ENCODE data around the gene FYN. TPM values are rescaled to one million over a fixed set of nuclear protein-coding genes. Genes with fewer than 3 reads are reported as not detected.

Gene FYN
- total and polyA plus RNA-seq, 9 of the 15 experiments (the other 6 are each of a cell fraction or from before 2014, with no cell fraction given) = 2.9 to 22.1 (median 11.4) TPM

- no peaks in the 10 kb centered on the region for H3K9me1 ChIP-seq (ENCODE audit: control insufficient read depth, insufficient read depth, low read length)
- WGBS (ENCODE audit: insufficient coverage, low coverage, missing lambda C conversion rate) = 8% methylated on average over 1 of the region's 1 CpG
- CTCF ChIA-PET (ENCODE audit: low intra/inter-chr PET ratio) = no interaction called here
- no peaks in the 10 kb centered on the region for H3K4me1 ChIP-seq (replicated peaks in 1 of 2; ENCODE audit: control insufficient read depth in 2 of 2, insufficient read depth in 2 of 2, low read length in 2 of 2)
- no peaks in the 10 kb centered on the region for H3K79me2 ChIP-seq (ENCODE audit: control insufficient read depth, insufficient read depth, low read length)
- H3K4me3 ChIP-seq = no peak overlapping the region
- H3K36me3 ChIP-seq (ENCODE audit: control insufficient read depth, insufficient read depth, low read length) = no peaks in the 10 kb centered on the region
- in situ Hi-C loops (cut with MboI) (no loop called here), intact Hi-C loops (cut with micrococcal nuclease) (no loop called here)
- no peak overlapping the region for H3K4me2 ChIP-seq (ENCODE audit: insufficient read depth, low read length)
- H3K27me3 ChIP-seq (ENCODE audit: control insufficient read depth in 2 of 2, insufficient read depth in 2 of 2, low read length in 2 of 2) = peaks cover 0 to 19% of the 10 kb centered on the region in 2 experiments; a peak in 2 of 5 replicates
- H3K27ac ChIP-seq (ENCODE audit: extremely low read depth, low read depth, low read length) = no peak overlapping the region
- H4K20me1 ChIP-seq (replicated peaks; ENCODE audit: control insufficient read depth, insufficient read depth, low read length) = no peaks in the 10 kb centered on the region
- H3K9ac ChIP-seq (ENCODE audit: insufficient read depth in 1 of 2, low read depth in 2 of 2, low read length in 2 of 2) = no peak overlapping the region
- no peak for DNase-seq (ENCODE audit: extremely low read depth in 1 of 4, low spot score in 3 of 4)
- TF ChIP-seq HNRNPUL1 (IDR thresholded peaks at IDR 0.05; ENCODE audit: low read length) = no peak
- no peaks in the 10 kb centered on the region for H3K9me3 ChIP-seq (replicated peaks; ENCODE audit: control insufficient read depth, insufficient read depth, low read depth, low read length)
- no peak overlapping the region for H2AFZ ChIP-seq (ENCODE audit: low read depth, low read length)
- no peak for FAIRE-seq
- no TSS peak for BruUV-seq (replicated peaks)
- no peak for ATAC-seq
- POLR2A ChIA-PET = no interaction called here
Observed at GRCh38 chr6:111757342-111757741, 115.9 kb downstream of the FYN start.

- ATAC-seq = no peak
- no peak for DNase-seq (ENCODE audit: extremely low read depth in 1 of 4, low spot score in 3 of 4)
- Histone ChIP-seq H3K9me3 (replicated peaks; ENCODE audit: control insufficient read depth, insufficient read depth, low read depth, low read length) (no peaks in the 10 kb centered on the region), H3K4me3 (no peak overlapping the region), H3K4me1 (replicated peaks in 1 of 2; ENCODE audit: control insufficient read depth in 2 of 2, insufficient read depth in 2 of 2, low read length in 2 of 2) (no peaks in the 10 kb centered on the region), H3K4me2 (ENCODE audit: insufficient read depth, low read length) (no peak overlapping the region), H3K27me3 (ENCODE audit: control insufficient read depth in 2 of 2, insufficient read depth in 2 of 2, low read length in 2 of 2) (peaks cover 0 to 12% of the 10 kb centered on the region in 2 experiments; a peak in 2 of 5 replicates), H3K27ac (ENCODE audit: extremely low read depth, low read depth, low read length) (no peak overlapping the region), H2AFZ (ENCODE audit: low read depth, low read length) (no peak overlapping the region), H3K79me2 (ENCODE audit: control insufficient read depth, insufficient read depth, low read length) (no peaks in the 10 kb centered on the region), H3K9me1 (ENCODE audit: control insufficient read depth, insufficient read depth, low read length) (no peaks in the 10 kb centered on the region), H4K20me1 (replicated peaks; ENCODE audit: control insufficient read depth, insufficient read depth, low read length) (no peaks in the 10 kb centered on the region), H3K9ac (ENCODE audit: insufficient read depth in 1 of 2, low read depth in 2 of 2, low read length in 2 of 2) (no peak overlapping the region), H3K36me3 (ENCODE audit: control insufficient read depth, insufficient read depth, low read length) (no peaks in the 10 kb centered on the region)
- POLR2A ChIA-PET = interaction anchor here (0.6 to 1.7 kb wide), 2 partner anchors 10 to 109 kb away, joined by 3 to 5 read pairs; no protein-coding TSS in a partner anchor
- BruUV-seq (replicated peaks) = no TSS peak
- in situ Hi-C loops (cut with MboI) = no loop called here
- CTCF ChIA-PET (ENCODE audit: low intra/inter-chr PET ratio) = no interaction called here
- 20% methylated on average over 4 of the region's 4 CpGs for WGBS (ENCODE audit: insufficient coverage, low coverage, missing lambda C conversion rate)
- intact Hi-C loops (cut with micrococcal nuclease) = no loop called here
- FAIRE-seq = no peak
- no peak for TF ChIP-seq ATF3 (IDR thresholded peaks at IDR 0.05)
- TF ChIP-seq ATF3 (CRISPR knock-in tag; conservative IDR thresholded peaks at IDR 0.05) = no peak
- no peak for TF ChIP-seq ZNF41 (CRISPR knock-in tag; conservative IDR thresholded peaks at IDR 0.05)
- no peak for TF ChIP-seq FOSL1 (tag; conservative IDR thresholded peaks at IDR 0.05)
- no peak for TF ChIP-seq STAG1 (CRISPR knock-in tag; IDR thresholded peaks at IDR 0.05; ENCODE audit: borderline replicate concordance)
- TF ChIP-seq, protein P1, sequence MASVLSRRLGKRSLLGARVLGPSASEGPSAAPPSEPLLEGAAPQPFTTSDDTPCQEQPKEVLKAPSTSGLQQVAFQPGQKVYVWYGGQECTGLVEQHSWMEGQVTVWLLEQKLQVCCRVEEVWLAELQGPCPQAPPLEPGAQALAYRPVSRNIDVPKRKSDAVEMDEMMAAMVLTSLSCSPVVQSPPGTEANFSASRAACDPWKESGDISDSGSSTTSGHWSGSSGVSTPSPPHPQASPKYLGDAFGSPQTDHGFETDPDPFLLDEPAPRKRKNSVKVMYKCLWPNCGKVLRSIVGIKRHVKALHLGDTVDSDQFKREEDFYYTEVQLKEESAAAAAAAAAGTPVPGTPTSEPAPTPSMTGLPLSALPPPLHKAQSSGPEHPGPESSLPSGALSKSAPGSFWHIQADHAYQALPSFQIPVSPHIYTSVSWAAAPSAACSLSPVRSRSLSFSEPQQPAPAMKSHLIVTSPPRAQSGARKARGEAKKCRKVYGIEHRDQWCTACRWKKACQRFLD (CRISPR knock-in tag; IDR thresholded peaks at IDR 0.05) = no peak
- TF ChIP-seq EP300 (IDR thresholded peaks at IDR 0.05; ENCODE audit: low read length) = no peak
- no peak for TF ChIP-seq XRCC4 (IDR thresholded peaks at IDR 0.05; ENCODE audit: extremely low read depth, insufficient read depth, insufficient read length)
- no peak for TF ChIP-seq SNRNP70 (optimal IDR thresholded peaks at IDR 0.05; ENCODE audit: low read depth, low read length)
- TF ChIP-seq ZNF551 (CRISPR knock-in tag; IDR thresholded peaks at IDR 0.05) = no peak
- TF ChIP-seq MITF (IDR thresholded peaks at IDR 0.05) = no peak
Observed at GRCh38 chr6:111754423-111754822, 118.8 kb downstream of the FYN start.

Measured in K562 (cell line).